Neuronal stem cell (in vitro differentiated cells): ENCODE data around the gene ANKS1B.

ENCODE experiments used
- DNase-seq: peaks from one replicate; pipeline ENCODE4 v3.0.0-alpha.2; 2013; ENCODE audit warnings: low spot score
- H2AFZ ChIP-seq: one replicate; pipeline ENCODE4 v1.6.1; 2013; ENCODE audit warnings: mild to moderate bottlenecking, low read length, inconsistent platforms
- H2AK5ac ChIP-seq: 2 replicates; pipeline ENCODE4 v1.6.1; 2013; ENCODE audit warnings: low read depth, mild to moderate bottlenecking, inconsistent platforms, low read length, moderate library complexity, mixed read lengths
- H2BK120ac ChIP-seq: 2 replicates; pipeline ENCODE4 v1.6.1; 2013; ENCODE audit warnings: low read depth, mild to moderate bottlenecking, inconsistent platforms, low read length, moderate library complexity, mixed read lengths
- H2BK12ac ChIP-seq: one replicate; pipeline ENCODE4 v1.6.1; 2013; ENCODE audit warnings: low read length, inconsistent platforms
- H2BK15ac ChIP-seq: 2 replicates; pipeline ENCODE4 v1.6.1; 2013; ENCODE audit warnings: mild to moderate bottlenecking, low read length, inconsistent platforms, mixed read lengths
- H2BK5ac ChIP-seq: one replicate; pipeline ENCODE4 v1.6.1; 2013; ENCODE audit warnings: inconsistent platforms, mild to moderate bottlenecking, low read length, moderate library complexity
- H3K14ac ChIP-seq: one replicate; pipeline ENCODE4 v1.6.1; 2013; ENCODE audit warnings: low read length, inconsistent platforms
- H3K18ac ChIP-seq: 2 replicates; pipeline ENCODE4 v1.6.1; 2013; ENCODE audit warnings: low read length, inconsistent platforms
- H3K23ac ChIP-seq: 2 replicates; pipeline ENCODE4 v1.6.1; 2013; ENCODE audit warnings: low read depth, mild to moderate bottlenecking, mixed read lengths, low read length, inconsistent platforms; ENCODE audit not compliant: poor library complexity
- H3K27ac ChIP-seq: replicated peaks from 3 replicates; pipeline ENCODE4 v1.5.1; 2013; ENCODE audit warnings: low read length, inconsistent platforms
- H3K27me3 ChIP-seq, 3 experiments: 2 replicates each; pipeline ENCODE4 v1.6.1; 2013; ENCODE audit warnings: low read length in 3 of 3, mild to moderate bottlenecking in 2 of 3, inconsistent platforms in 1 of 3, low read depth in 1 of 3, mixed read lengths in 1 of 3, moderate library complexity in 1 of 3; ENCODE audit not compliant: control insufficient read depth in 3 of 3, insufficient read depth in 3 of 3
- H3K36me3 ChIP-seq, 2 donors: replicated peaks in 1 of 2; 2 replicates each; pipeline ENCODE4 v1.6.1; 2013; ENCODE audit warnings: low read length in 2 of 2; ENCODE audit not compliant: control insufficient read depth in 2 of 2, insufficient read depth in 2 of 2
- H3K4ac ChIP-seq: 2 replicates; pipeline ENCODE4 v1.6.1; 2013; ENCODE audit warnings: inconsistent platforms, mild to moderate bottlenecking, low read length, moderate library complexity
- H3K4me1 ChIP-seq, 2 donors: 1 replicate in 1 of 2; 2 replicates in 1 of 2; pipeline ENCODE4 v1.6.1; 2013; ENCODE audit warnings: low read length in 2 of 2, low read depth in 1 of 2; ENCODE audit not compliant: control insufficient read depth in 2 of 2, insufficient read depth in 1 of 2
- H3K4me2 ChIP-seq: one replicate; pipeline ENCODE4 v1.6.1; 2013; ENCODE audit warnings: mild to moderate bottlenecking, low read length, inconsistent platforms; ENCODE audit not compliant: insufficient read depth, poor library complexity, severe bottlenecking
- H3K4me3 ChIP-seq, 2 donors: 2 replicates each; pipeline ENCODE4 v1.5.1; 2013; ENCODE audit warnings: low read length in 2 of 2, mild to moderate bottlenecking in 2 of 2, inconsistent platforms in 1 of 2, moderate library complexity in 1 of 2
- H3K79me1 ChIP-seq: one replicate; pipeline ENCODE4 v1.6.1; 2013; ENCODE audit warnings: low read depth, mild to moderate bottlenecking, inconsistent platforms, low read length, moderate library complexity
- H3K9ac ChIP-seq: one replicate; pipeline ENCODE4 v1.6.1; 2013; ENCODE audit warnings: mild to moderate bottlenecking, low read depth, low read length, inconsistent platforms; ENCODE audit not compliant: poor library complexity
- H3K9me3 ChIP-seq, 2 donors: replicated peaks in 1 of 2; 2 replicates each; pipeline versions ENCODE3 to v1.6.1; 2013; ENCODE audit warnings: low read length in 2 of 2, mild to moderate bottlenecking in 2 of 2, inconsistent platforms in 1 of 2, low read depth in 1 of 2, mixed read lengths in 1 of 2, moderate library complexity in 1 of 2; ENCODE audit not compliant: control insufficient read depth in 2 of 2, insufficient read depth in 1 of 2
- H4K8ac ChIP-seq: one replicate; pipeline ENCODE4 v1.6.1; 2013; ENCODE audit warnings: low read depth, mild to moderate bottlenecking, inconsistent platforms, low read length, moderate library complexity
- H4K91ac ChIP-seq: one replicate; pipeline ENCODE4 v1.6.1; 2013; ENCODE audit warnings: low read length, low read depth, mild to moderate bottlenecking, inconsistent platforms; ENCODE audit not compliant: poor library complexity
- whole genome bisulfite sequencing, 2 donors: extraction: QIAGEN DNeasy Blood & Tissue Kit; methylation state at CpG; one replicate each; pipeline ENCODE4 v1.1.7; 2013; ENCODE audit warnings: missing lambda C conversion rate in 2 of 2, mixed read lengths in 1 of 2; ENCODE audit not compliant: insufficient read length in 2 of 2, insufficient replicate concordance in 1 of 2; ENCODE audit errors: extremely low coverage in 2 of 2; 5-methylcytosine and 5-hydroxymethylcytosine counted together

The ANKS1B gene

DNA sequence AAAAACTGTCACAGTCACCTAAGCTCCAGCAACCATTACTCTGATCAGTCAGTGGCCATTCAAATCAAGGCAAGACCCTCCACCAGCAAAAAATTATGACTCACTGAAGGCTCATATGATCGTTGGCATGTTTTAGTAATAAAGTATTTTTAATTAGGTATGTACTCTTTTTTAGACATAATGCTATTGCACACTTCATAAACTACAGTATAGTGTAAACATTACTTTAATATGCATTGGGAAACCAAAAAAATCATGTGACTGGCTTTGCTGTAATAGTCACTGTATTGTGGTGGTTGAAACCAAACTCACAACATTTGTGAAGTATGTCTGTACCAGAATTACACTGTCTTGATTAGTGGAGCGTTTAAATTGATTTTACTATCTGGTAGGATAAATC is 471.7 kb downstream of the ANKS1B start:
- H4K8ac ChIP-seq, result no peak overlapping the region
- no peak overlapping the region for H4K91ac ChIP-seq
- no peak overlapping the region for H3K4me3 ChIP-seq
- H3K79me1 ChIP-seq, result no peaks in the 10 kb centered on the region
- H2BK12ac ChIP-seq, result no peak overlapping the region
- peaks cover 0 to 1% of the 10 kb centered on the region in 2 donors for H3K9me3 ChIP-seq
- H2BK5ac ChIP-seq, result no peak overlapping the region
- no peak overlapping the region for H2AFZ ChIP-seq
- H3K14ac ChIP-seq, result no peak overlapping the region
- no peaks in the 10 kb centered on the region for H3K4me1 ChIP-seq
- no peak for DNase-seq
- H3K36me3 ChIP-seq, result no peaks in the 10 kb centered on the region
- no peak overlapping the region for H2AK5ac ChIP-seq
- H2BK15ac ChIP-seq, result no peak overlapping the region
- H3K4me2 ChIP-seq, result no peak overlapping the region
- H3K23ac ChIP-seq, result no peak overlapping the region
- no peak overlapping the region for H3K4ac ChIP-seq
- no peaks in the 10 kb centered on the region for H3K27me3 ChIP-seq
- H3K18ac ChIP-seq, result no peak overlapping the region
- no peak overlapping the region for H3K9ac ChIP-seq
- H2BK120ac ChIP-seq, result no peak overlapping the region
- no peak overlapping the region for H3K27ac ChIP-seq
- no CpG with 5 or more reads among the region's 2 CpGs for WGBS, 2 donors

DNA sequence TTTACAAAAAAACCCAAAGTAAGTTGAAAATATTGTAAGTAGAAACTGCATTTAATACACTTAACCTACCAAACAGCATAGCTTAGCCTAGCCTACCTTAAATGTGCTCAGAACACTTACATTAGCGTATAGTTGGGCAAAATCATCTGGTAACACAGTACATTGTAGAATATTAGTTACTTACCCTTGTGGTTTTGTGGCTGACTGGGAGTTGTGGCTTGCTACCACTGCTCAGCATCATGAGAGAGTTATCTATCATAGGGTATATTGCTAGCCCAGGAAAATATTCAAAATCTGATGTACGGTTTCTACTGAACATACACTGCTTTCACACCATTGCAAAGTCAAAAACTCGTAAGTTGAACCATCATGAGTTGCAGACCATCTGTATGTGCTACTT is 478.9 kb downstream of the ANKS1B start:
- no CpG with 5 or more reads among the region's 3 CpGs for WGBS, 2 donors
- no peaks in the 10 kb centered on the region for H3K27me3 ChIP-seq
- H3K27ac ChIP-seq, result no peak overlapping the region
- no peak overlapping the region for H4K91ac ChIP-seq
- H3K9me3 ChIP-seq, result peaks cover 0 to 1% of the 10 kb centered on the region in 2 donors
- no peaks in the 10 kb centered on the region for H3K79me1 ChIP-seq
- no peak overlapping the region for H3K4me2 ChIP-seq
- no peak overlapping the region for H3K18ac ChIP-seq
- no peaks in the 10 kb centered on the region for H3K36me3 ChIP-seq
- H2AFZ ChIP-seq, result no peak overlapping the region
- no peak overlapping the region for H3K14ac ChIP-seq
- H2BK15ac ChIP-seq, result no peak overlapping the region
- H3K9ac ChIP-seq, result no peak overlapping the region
- no peak overlapping the region for H3K23ac ChIP-seq
- no peaks in the 10 kb centered on the region for H3K4me1 ChIP-seq
- H3K4me3 ChIP-seq, result no peak overlapping the region
- no peak overlapping the region for H3K4ac ChIP-seq
- H2BK12ac ChIP-seq, result no peak overlapping the region
- no peak overlapping the region for H2AK5ac ChIP-seq
- no peak for DNase-seq
- H2BK120ac ChIP-seq, result no peak overlapping the region
- no peak overlapping the region for H4K8ac ChIP-seq
- H2BK5ac ChIP-seq, result no peak overlapping the region

DNA sequence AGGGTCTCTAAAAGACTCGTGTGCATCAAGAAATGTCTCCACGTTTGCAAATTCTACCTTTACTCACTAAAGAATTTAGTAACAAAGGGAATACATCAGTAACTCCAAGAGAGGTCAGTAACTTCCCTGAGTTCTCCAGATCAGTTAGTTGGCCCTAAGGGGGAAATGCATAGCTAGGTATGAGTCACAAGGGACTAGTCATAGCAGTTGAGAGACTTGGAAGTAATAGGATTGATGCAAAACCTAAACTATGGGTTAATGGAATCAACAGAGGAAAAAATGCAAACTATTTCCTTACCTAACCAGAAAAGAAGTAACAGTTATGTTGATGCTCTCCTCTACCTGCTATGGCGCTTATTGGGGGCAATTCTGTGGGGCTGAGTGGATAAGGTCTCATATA is 486.0 kb downstream of the ANKS1B start:
- Histone ChIP-seq H2BK15ac (no peak overlapping the region), H3K4ac (no peak overlapping the region), H3K9ac (no peak overlapping the region), H3K27ac (no peak overlapping the region), H3K18ac (no peak overlapping the region), H3K14ac (no peak overlapping the region), H3K9me3 (no peaks in the 10 kb centered on the region), H4K91ac (no peak overlapping the region), H3K79me1 (no peaks in the 10 kb centered on the region), H2AFZ (no peak overlapping the region), H2BK12ac (no peak overlapping the region), H3K36me3 (no peaks in the 10 kb centered on the region), H3K23ac (no peak overlapping the region), H3K27me3 (no peaks in the 10 kb centered on the region), H2AK5ac (no peak overlapping the region), H3K4me1 (peaks cover 5 to 6% of the 10 kb centered on the region in 2 donors), H2BK5ac (no peak overlapping the region), H2BK120ac (no peak overlapping the region), H3K4me2 (no peak overlapping the region), H4K8ac (no peak overlapping the region), H3K4me3 (no peak overlapping the region)
- no peak for DNase-seq
- no CpG with 5 or more reads among the region's 3 CpGs for WGBS, 2 donors

DNA sequence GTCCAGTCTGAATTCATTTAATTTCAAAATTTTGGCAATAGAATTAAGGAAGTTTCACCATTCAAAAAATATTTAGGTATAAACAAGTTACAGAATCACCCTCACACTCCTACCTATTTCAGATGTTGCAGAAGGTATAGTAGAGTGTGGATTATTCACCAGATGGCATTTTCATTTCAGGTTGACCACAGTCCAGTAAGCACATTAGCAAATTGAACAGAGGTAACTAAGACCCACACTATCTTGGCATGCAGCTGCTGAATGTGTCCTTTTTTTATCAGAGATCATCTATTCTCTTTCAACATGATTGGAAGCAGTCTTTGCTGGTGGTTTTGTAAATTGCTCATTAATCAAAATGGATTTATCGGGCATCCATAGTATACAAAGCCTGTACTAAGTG is 488.9 kb downstream of the ANKS1B start:
- H3K9ac ChIP-seq, result no peak overlapping the region
- H2AFZ ChIP-seq, result no peak overlapping the region
- no peak for DNase-seq
- peaks cover 5 to 6% of the 10 kb centered on the region in 2 donors for H3K4me1 ChIP-seq
- no peak overlapping the region for H4K91ac ChIP-seq
- H2AK5ac ChIP-seq, result no peak overlapping the region
- no peak overlapping the region for H4K8ac ChIP-seq
- H3K27me3 ChIP-seq, result no peaks in the 10 kb centered on the region
- no CpG with 5 or more reads among the region's 1 CpG for WGBS, 2 donors
- no peaks in the 10 kb centered on the region for H3K79me1 ChIP-seq
- no peak overlapping the region for H2BK120ac ChIP-seq
- H3K27ac ChIP-seq, result no peak overlapping the region
- no peak overlapping the region for H3K23ac ChIP-seq
- no peaks in the 10 kb centered on the region for H3K36me3 ChIP-seq
- H3K14ac ChIP-seq, result no peak overlapping the region
- H2BK5ac ChIP-seq, result no peak overlapping the region
- H3K4ac ChIP-seq, result no peak overlapping the region
- H3K18ac ChIP-seq, result no peak overlapping the region
- no peak overlapping the region for H3K4me2 ChIP-seq
- no peak overlapping the region for H2BK15ac ChIP-seq
- no peaks in the 10 kb centered on the region for H3K9me3 ChIP-seq
- no peak overlapping the region for H3K4me3 ChIP-seq
- H2BK12ac ChIP-seq, result no peak overlapping the region
